ENCODE data around the gene KRTAP10-3.

GRCh38 chr21:44571844-44572782, 13.5 kb upstream of the KRTAP10-3 start:
- TF ChIP-seq NANOG (IDR thresholded peaks at IDR 0.05; ENCODE audit: borderline replicate concordance) (no peak), JUNB (IDR thresholded peaks at IDR 0.05; ENCODE audit: unreplicated experiment) (no peak), POLR2AphosphoS5 (IDR thresholded peaks at IDR 0.05; ENCODE audit: low read depth) (no peak), EZH2 (IDR thresholded peaks at IDR 0.05; ENCODE audit: low read depth, unreplicated experiment) (no peak), ZNF331 (CRISPR knock-in tag; IDR thresholded peaks at IDR 0.05; ENCODE audit: low read depth) (no peak), ETS1 (IDR thresholded peaks at IDR 0.05) (no peak)
- TF ChIP-seq, protein P1, sequence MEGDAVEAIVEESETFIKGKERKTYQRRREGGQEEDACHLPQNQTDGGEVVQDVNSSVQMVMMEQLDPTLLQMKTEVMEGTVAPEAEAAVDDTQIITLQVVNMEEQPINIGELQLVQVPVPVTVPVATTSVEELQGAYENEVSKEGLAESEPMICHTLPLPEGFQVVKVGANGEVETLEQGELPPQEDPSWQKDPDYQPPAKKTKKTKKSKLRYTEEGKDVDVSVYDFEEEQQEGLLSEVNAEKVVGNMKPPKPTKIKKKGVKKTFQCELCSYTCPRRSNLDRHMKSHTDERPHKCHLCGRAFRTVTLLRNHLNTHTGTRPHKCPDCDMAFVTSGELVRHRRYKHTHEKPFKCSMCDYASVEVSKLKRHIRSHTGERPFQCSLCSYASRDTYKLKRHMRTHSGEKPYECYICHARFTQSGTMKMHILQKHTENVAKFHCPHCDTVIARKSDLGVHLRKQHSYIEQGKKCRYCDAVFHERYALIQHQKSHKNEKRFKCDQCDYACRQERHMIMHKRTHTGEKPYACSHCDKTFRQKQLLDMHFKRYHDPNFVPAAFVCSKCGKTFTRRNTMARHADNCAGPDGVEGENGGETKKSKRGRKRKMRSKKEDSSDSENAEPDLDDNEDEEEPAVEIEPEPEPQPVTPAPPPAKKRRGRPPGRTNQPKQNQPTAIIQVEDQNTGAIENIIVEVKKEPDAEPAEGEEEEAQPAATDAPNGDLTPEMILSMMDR (conservative IDR thresholded peaks at IDR 0.05; ENCODE audit: low read depth in 2 of 2) = no peak
- TF ChIP-seq, protein P2, sequence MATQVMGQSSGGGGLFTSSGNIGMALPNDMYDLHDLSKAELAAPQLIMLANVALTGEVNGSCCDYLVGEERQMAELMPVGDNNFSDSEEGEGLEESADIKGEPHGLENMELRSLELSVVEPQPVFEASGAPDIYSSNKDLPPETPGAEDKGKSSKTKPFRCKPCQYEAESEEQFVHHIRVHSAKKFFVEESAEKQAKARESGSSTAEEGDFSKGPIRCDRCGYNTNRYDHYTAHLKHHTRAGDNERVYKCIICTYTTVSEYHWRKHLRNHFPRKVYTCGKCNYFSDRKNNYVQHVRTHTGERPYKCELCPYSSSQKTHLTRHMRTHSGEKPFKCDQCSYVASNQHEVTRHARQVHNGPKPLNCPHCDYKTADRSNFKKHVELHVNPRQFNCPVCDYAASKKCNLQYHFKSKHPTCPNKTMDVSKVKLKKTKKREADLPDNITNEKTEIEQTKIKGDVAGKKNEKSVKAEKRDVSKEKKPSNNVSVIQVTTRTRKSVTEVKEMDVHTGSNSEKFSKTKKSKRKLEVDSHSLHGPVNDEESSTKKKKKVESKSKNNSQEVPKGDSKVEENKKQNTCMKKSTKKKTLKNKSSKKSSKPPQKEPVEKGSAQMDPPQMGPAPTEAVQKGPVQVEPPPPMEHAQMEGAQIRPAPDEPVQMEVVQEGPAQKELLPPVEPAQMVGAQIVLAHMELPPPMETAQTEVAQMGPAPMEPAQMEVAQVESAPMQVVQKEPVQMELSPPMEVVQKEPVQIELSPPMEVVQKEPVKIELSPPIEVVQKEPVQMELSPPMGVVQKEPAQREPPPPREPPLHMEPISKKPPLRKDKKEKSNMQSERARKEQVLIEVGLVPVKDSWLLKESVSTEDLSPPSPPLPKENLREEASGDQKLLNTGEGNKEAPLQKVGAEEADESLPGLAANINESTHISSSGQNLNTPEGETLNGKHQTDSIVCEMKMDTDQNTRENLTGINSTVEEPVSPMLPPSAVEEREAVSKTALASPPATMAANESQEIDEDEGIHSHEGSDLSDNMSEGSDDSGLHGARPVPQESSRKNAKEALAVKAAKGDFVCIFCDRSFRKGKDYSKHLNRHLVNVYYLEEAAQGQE (IDR thresholded peaks at IDR 0.05; ENCODE audit: unreplicated experiment) = no peak

Measured in GM23338 (cell line).